ENCODE data around the gene NMB.

DNA sequence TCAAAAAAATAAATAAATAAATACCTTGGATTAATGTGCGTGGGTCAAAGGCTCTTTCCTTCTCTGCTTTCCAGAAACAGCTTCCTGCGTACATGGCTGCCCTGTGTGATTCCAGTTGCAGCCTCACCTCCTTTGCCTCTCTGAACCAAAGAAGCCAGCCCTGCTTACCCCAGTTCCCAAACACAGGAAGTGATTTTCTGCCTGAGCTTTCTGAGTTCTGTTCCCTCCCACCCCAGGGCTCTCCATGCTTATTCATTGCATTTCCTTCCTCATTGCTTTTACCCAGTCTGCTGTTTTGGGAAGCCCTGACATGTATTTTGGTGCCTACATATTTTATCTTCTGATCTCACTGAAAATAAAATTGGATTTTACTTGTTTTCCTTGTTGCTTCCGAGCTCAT lies 41.8 kb downstream of the NMB start:
- TF ChIP-seq LEF1 (IDR thresholded peaks at IDR 0.05; ENCODE audit: borderline replicate concordance) (no peak), FOXM1 (IDR thresholded peaks at IDR 0.05; ENCODE audit: borderline replicate concordance) (no peak)

Measured in HEK293T (cell line).